Pancreas (tissue), 10 donors: ENCODE measurements around the gene PHYHIPL. TPM values are rescaled to one million over a fixed set of nuclear protein-coding genes. Genes with fewer than 3 reads are reported as not detected.

Experiments
- ATAC-seq, 4 donors: fragments of 200-7000 bp; cut with Tn5 transposase; one replicate each; pipeline versions ENCODE4 v1.8.0 to v1.9.1; 2020; ENCODE audit warnings: mild to moderate bottlenecking in 4 of 4, moderate library complexity in 4 of 4
- DNase-seq, 6 donors: peaks; one replicate each; pipeline ENCODE4 v3.0.0-alpha.2; 2020
- FAIRE-seq: peaks from 2 replicates; lab custom pipeline; 2012; peaks lifted over from hg19 to GRCh38; lab: Jason Lieb, UNC
- H3K27ac ChIP-seq, 4 donors: fragments of 200-600 bp; sonication (generic); 1 replicate in 3 of 4; 2 replicates in 1 of 4; pipeline versions ENCODE4 v1.5.0 to v1.8.0; 2020
- H3K27me3 ChIP-seq, 4 donors: fragments of 200-600 bp; one replicate each; pipeline ENCODE4 v1.8.0; 2021
- H3K36me3 ChIP-seq, 3 donors: fragments of 200-600 bp; sonication (generic) in 1 of 3; one replicate each; pipeline versions ENCODE4 v1.5.0 to v1.8.0; 2020 to 2021
- H3K4me1 ChIP-seq, 3 donors: fragments of 200-600 bp; one replicate each; pipeline ENCODE4 v1.8.0; 2021
- H3K4me3 ChIP-seq, 4 donors: fragments of 200-600 bp; sonication (generic) in 2 of 4; one replicate each; pipeline versions ENCODE4 v1.5.0 to v1.8.0; 2020 to 2021
- H3K9me3 ChIP-seq, 4 donors: fragments of 200-600 bp; one replicate each; pipeline ENCODE4 v1.8.0; 2021
- CTCF ChIP-seq, 4 donors: fragments of 200-600 bp; sonication (generic) in 3 of 4; IDR thresholded peaks; one replicate each; pipeline versions ENCODE4 v1.5.0 to v1.8.0; 2021; ENCODE audit warnings: antibody characterized with exemption in 4 of 4
- WGBS, 2 donors: extraction: QIAGEN DNeasy Blood & Tissue Kit; methylation state at CpG; one replicate each; pipeline ENCODE4 v1.1.7; 2013; 5-methylcytosine and 5-hydroxymethylcytosine counted together
- intact Hi-C, 3 donors: fragments of 100-400 bp; cut with DNase I; formaldehyde crosslinking; loops; one replicate each; pipeline versions ENCODE4 v1.11.1 to v1.14.2; 2022
- polyA plus RNA-seq, 2 donors: library from polyadenylated mRNA; stranded (reverse); fragments of 200-250 nt; gene quantifications; one replicate each; pipeline ENCODE4 v1.2.3, GENCODE V29; 2013
- total RNA-seq, 6 donors: library from RNA; stranded (reverse); fragmentation: NEBNext Ultra II Directional in 4 of 6; extraction: Animal tissue kit (Norgen Biotek cat#: 25700) in 4 of 6; gene quantifications; one replicate each; pipeline versions ENCODE4 v1.2.1 to v1.2.4, GENCODE V29; 2021 to 2023
- donor health status: healthy with polysubstance abuse.
- donor health status: DM: no; HTN: no; CAD: no; lungs with moderate emphysema.
- donor health status: DM: no; HTN: no; CAD: no.
- donor health status: control.
- donor health status: control.
- donor health status: Bipolar disorder and iron deficiency.
- donor health status: DM: yes; HTN: yes; CAD: no.
- donor health status: DM: no; HTN: no; CAD: no.
- donor health status: DM: no; HTN: no; CAD: no.
- donor health status: DM: yes; HTN: yes; CAD: no.

The PHYHIPL gene
- total and polyA plus RNA-seq, 8 donors = 1.9 to 12.8 (median 5.4) TPM

- H3K4me1 ChIP-seq = no peaks in the 10 kb centered on the region
- no peak for TF ChIP-seq CTCF (IDR thresholded peaks at IDR 0.05)
- H3K4me3 ChIP-seq = no peak overlapping the region
- FAIRE-seq (no peak), ATAC-seq (no peak), DNase-seq (no peak)
- H3K9me3 ChIP-seq = no peaks in the 10 kb centered on the region
- H3K36me3 ChIP-seq = no peaks in the 10 kb centered on the region
- intact Hi-C loops = loop anchor here in 2 of 3 donors (5.0 to 10.0 kb wide), 2 partner anchors 332 to 334 kb away; no protein-coding TSS in a partner anchor
- no peak overlapping the region for H3K27ac ChIP-seq
- 94 to 98% methylated on average over 3 of the region's 3 CpGs for WGBS, 2 donors
- H3K27me3 ChIP-seq = no peaks in the 10 kb centered on the region
These were observed 66.5 kb downstream of the PHYHIPL start for GRCh38 chr10:59242991-59243390.

- Histone ChIP-seq H3K36me3 (no peaks in the 10 kb centered on the region), H3K27me3 (no peaks in the 10 kb centered on the region), H3K27ac (no peak overlapping the region), H3K4me3 (no peak overlapping the region), H3K4me1 (no peaks in the 10 kb centered on the region), H3K9me3 (no peaks in the 10 kb centered on the region)
- FAIRE-seq = no peak
- ATAC-seq = no peak
- intact Hi-C loops = loop anchor here in 2 of 3 donors (5.0 to 10.0 kb wide), 2 partner anchors 331 to 334 kb away; no protein-coding TSS in a partner anchor
- TF ChIP-seq CTCF (IDR thresholded peaks at IDR 0.05) = no peak
- no peak for DNase-seq
- 96 to 97% methylated on average over 2 of the region's 2 CpGs for WGBS, 2 donors
These were observed 67.3 kb downstream of the PHYHIPL start for GRCh38 chr10:59243611-59244195.

DNA sequence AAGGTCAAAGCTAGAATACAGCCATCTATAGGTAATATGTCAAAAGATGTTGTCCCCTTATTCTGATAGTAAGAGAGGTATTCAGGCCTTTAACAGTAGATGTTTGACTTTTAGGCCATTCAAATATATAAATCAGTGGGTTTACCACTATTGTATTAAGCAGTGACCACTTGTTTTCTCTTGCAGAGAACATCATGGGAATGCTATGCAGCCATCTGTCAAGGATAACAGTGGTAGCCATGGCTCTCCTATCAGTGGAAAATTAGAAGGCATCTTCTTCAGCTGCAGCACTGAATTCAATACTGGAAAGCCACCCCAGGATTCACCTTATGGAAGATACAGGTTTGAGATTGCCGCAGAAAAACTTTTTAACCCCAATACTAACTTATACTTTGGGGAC lies 68.4 kb downstream of the PHYHIPL start:
- Histone ChIP-seq H3K27ac (no peak overlapping the region), H3K9me3 (no peaks in the 10 kb centered on the region), H3K4me3 (no peak overlapping the region), H3K36me3 (no peaks in the 10 kb centered on the region), H3K27me3 (no peaks in the 10 kb centered on the region), H3K4me1 (no peaks in the 10 kb centered on the region)
- no peak for FAIRE-seq
- intact Hi-C loops = loop anchor here in 2 of 3 donors (5.0 to 10.0 kb wide), 2 partner anchors 330 to 332 kb away; no protein-coding TSS in a partner anchor
- 96 to 100% methylated on average over 1 of the region's 1 CpG for WGBS, 2 donors
- no peak for ATAC-seq
- TF ChIP-seq CTCF (IDR thresholded peaks at IDR 0.05) = no peak
- no peak for DNase-seq

DNA sequence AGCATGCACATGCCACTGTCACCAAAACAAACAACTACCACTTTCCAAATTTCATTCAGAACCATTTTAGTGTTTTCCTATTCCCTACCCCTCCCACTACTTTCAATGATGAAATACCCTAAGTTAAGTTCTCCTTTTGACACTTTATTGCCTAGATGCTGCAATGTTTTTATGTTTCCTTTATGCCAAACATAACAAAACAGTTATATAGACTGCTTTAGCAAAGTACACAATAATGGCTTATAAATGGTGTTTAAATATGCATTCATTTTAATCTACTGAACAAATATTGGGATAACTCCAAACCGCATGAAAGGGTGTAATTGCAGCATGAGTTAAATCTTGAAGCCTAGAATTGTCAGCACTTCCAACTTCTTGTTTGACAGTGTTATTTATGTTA lies 69.2 kb downstream of the PHYHIPL start:
- H3K4me3 ChIP-seq = no peak overlapping the region
- H3K4me1 ChIP-seq = no peaks in the 10 kb centered on the region
- no peaks in the 10 kb centered on the region for H3K27me3 ChIP-seq
- ATAC-seq (no peak), FAIRE-seq (no peak), DNase-seq (no peak)
- TF ChIP-seq CTCF (IDR thresholded peaks at IDR 0.05) = no peak
- no peaks in the 10 kb centered on the region for H3K9me3 ChIP-seq
- intact Hi-C loops = loop anchor here in 1 of 3 donors (10.0 kb wide), 1 partner anchor 329 kb away; no protein-coding TSS in a partner anchor
- 47 to 49% methylated on average over 1 of the region's 1 CpG for WGBS, 2 donors
- H3K27ac ChIP-seq = no peak overlapping the region
- no peaks in the 10 kb centered on the region for H3K36me3 ChIP-seq

- H3K9me3 ChIP-seq = no peaks in the 10 kb centered on the region
- H3K27me3 ChIP-seq = no peaks in the 10 kb centered on the region
- H3K4me3 ChIP-seq = no peak overlapping the region
- no peaks in the 10 kb centered on the region for H3K4me1 ChIP-seq
- intact Hi-C loops = no loop called here
- no peak overlapping the region for H3K27ac ChIP-seq
- ATAC-seq = no peak
- no peak for DNase-seq
- H3K36me3 ChIP-seq = no peaks in the 10 kb centered on the region
- no peak for TF ChIP-seq CTCF (IDR thresholded peaks at IDR 0.05)
- no peak for FAIRE-seq
These were observed 76.0 kb downstream of the PHYHIPL start for GRCh38 chr10:59252491-59252890.
